ENCODE results near the gene SPINK1.

DNA sequence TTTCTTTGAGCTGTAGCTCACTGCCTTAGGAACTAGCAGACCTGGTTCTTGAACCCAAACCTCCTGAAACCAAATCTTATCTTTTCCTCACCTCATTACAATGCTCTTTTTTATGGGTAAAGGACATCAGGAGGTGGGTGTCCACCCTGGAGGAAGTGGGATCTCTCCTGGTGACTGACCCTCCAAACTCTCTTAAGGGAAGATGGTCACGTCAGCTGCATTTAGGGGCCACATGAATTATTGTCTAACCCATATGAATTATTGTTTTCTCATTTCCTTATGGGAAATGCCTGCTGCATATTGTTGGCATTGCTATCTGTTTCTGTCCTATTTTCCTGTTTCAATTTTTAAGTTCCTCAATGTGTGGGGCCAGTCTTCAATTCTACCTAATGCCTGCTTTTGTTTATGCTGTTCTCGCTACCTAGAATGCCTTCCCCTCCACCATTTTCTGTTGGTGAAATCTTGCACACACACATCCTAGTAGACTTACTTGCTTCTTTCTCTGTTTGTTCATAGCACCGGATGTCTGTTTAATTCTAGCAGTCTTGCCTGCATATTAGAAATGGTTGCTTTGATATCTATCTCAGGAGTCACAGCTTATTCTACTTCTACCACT, 22.0 kb upstream of the SPINK1 start:
- TF ChIP-seq, protein P1, sequence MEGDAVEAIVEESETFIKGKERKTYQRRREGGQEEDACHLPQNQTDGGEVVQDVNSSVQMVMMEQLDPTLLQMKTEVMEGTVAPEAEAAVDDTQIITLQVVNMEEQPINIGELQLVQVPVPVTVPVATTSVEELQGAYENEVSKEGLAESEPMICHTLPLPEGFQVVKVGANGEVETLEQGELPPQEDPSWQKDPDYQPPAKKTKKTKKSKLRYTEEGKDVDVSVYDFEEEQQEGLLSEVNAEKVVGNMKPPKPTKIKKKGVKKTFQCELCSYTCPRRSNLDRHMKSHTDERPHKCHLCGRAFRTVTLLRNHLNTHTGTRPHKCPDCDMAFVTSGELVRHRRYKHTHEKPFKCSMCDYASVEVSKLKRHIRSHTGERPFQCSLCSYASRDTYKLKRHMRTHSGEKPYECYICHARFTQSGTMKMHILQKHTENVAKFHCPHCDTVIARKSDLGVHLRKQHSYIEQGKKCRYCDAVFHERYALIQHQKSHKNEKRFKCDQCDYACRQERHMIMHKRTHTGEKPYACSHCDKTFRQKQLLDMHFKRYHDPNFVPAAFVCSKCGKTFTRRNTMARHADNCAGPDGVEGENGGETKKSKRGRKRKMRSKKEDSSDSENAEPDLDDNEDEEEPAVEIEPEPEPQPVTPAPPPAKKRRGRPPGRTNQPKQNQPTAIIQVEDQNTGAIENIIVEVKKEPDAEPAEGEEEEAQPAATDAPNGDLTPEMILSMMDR (IDR thresholded peaks at IDR 0.05), result no peak
- TF ChIP-seq POLR2A (IDR thresholded peaks at IDR 0.05; ENCODE audit: low read length) (no peak), FOSL2 (IDR thresholded peaks at IDR 0.05) (no peak), FOSL2 (CRISPR knock-in tag; IDR thresholded peaks at IDR 0.05) (no peak), CHD2 (IDR thresholded peaks at IDR 0.05; ENCODE audit: low read length, partially characterized antibody) (no peak), RNF2 (IDR thresholded peaks at IDR 0.05; ENCODE audit: borderline replicate concordance, low read depth) (no peak)
- TF ChIP-seq, protein P2, sequence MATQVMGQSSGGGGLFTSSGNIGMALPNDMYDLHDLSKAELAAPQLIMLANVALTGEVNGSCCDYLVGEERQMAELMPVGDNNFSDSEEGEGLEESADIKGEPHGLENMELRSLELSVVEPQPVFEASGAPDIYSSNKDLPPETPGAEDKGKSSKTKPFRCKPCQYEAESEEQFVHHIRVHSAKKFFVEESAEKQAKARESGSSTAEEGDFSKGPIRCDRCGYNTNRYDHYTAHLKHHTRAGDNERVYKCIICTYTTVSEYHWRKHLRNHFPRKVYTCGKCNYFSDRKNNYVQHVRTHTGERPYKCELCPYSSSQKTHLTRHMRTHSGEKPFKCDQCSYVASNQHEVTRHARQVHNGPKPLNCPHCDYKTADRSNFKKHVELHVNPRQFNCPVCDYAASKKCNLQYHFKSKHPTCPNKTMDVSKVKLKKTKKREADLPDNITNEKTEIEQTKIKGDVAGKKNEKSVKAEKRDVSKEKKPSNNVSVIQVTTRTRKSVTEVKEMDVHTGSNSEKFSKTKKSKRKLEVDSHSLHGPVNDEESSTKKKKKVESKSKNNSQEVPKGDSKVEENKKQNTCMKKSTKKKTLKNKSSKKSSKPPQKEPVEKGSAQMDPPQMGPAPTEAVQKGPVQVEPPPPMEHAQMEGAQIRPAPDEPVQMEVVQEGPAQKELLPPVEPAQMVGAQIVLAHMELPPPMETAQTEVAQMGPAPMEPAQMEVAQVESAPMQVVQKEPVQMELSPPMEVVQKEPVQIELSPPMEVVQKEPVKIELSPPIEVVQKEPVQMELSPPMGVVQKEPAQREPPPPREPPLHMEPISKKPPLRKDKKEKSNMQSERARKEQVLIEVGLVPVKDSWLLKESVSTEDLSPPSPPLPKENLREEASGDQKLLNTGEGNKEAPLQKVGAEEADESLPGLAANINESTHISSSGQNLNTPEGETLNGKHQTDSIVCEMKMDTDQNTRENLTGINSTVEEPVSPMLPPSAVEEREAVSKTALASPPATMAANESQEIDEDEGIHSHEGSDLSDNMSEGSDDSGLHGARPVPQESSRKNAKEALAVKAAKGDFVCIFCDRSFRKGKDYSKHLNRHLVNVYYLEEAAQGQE (IDR thresholded peaks at IDR 0.05), result no peak

All from A549 (cell line).